Stimulated activated CD8-positive, alpha-beta memory T cell treated with anti-CD3 and anti-CD28 coated beads, Interleukin-15, amount 100 ng/mL, for 4 hours (primary cell): ENCODE results near the gene SAPCD1.
"Not testable (repeated sequence)": the region's sequence is repeated elsewhere in the genome, so short reads cannot be mapped to it uniquely, and the experiment has no call there.

Experiments used
- DNase-seq, 2 donors: peaks; one replicate each; pipeline ENCODE4 v3.0.0-alpha.2; 2020; ENCODE audit warnings: low read depth in 2 of 2

The SAPCD1 gene

DNA sequence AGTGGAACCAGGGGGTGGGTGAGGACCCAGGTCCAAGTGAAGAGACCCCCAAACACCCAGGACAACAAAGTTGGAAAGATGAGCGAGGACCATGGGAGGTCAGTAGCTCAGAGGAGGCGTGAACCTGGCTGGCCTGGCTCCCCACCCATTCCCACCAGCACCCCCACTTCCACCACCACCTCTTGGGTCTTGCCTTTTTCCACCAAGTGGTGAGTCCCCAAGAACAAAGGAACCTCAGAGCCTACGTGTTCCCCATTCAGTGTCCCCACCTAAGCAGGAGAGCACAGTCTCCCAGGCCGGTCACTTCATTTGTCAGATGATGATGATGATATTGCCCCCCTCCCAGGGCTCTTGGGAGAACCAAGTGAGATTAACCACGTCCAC is 15.2 kb downstream of the SAPCD1 start:
- no peak for DNase-seq

DNA sequence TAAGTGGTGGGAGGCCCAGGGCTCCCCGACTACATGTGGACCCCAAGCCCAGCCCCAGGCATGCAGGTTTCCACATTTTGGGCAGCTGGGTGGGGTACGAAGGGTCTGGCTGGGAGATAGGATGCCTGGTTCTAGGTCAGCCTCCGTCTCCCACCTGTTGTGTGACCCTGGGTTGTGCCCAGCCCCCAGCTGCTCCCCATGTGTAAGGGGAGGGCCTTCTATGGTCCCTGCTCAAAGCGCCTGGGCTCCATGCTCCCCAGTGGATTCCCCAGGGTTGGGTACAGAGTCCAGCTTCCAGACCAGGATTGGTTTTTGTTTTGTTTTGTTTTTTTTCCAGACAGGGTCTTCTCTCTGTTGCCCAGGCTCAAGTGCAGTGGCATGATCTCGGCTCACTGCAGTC is 15.7 kb downstream of the SAPCD1 start:
- DNase-seq: no peak

DNA sequence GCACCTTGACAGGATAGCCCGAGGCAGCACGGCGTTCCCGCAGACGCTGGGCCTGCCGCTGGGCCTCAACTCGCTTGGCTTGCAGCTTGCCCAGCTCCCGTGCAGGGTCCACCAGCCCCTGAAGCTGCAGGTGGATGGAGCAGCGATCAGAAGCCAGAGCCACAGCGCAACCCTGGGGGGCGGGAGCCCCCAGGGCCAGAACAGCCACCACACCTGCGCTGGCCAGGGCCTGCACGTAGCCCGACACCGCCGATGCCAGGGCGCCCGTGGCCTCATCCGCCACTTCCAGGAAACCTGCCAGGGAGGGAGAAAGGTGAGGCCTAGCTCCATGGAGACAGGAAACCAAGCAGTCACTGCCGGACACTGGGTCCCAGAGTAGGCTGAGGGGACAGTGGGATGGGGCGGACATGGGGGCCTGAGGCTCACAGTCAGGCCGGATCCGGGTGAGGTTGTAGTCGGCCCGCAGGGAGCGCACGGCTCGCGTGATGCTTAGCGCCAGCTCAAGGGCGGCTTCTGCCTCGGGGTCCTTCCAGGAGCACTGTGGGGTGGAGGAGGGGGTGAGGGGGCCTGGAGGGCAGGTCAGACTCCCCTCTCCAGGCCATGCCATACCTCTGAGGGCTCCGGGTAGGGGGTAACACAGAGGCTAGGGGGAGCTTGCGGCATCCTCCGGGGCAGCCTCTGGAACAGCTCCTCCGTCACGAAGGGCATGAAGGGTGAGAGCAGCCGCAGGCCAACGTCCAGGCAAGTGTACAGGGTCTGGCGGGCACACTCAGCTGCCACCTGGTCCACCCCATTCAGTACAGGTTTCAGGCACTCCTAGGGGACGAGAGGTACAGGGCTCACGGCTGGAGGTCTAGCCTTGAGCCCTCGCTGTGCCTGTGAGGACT is 16.8 kb downstream of the SAPCD1 start:
- DNase-seq: no peak

DNA sequence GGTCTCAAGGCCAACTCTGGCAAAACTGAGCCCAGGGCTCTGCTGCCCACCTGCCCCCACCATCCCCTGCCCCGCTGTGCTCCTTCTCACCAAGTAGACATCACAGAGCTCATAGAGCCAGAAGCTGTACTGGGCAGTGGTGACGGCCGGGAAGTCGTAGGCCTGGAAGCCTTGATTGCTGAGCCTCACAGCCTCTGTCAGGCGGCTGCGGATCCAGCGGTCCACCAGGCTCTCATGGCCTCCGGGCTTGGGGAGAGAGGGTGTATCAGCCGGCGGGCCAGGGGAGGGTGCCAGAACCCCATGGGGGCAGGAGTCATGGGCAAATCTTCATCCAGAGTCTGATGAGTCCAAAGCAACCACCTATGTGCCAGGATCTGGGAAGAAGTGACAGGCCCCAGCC is 17.5 kb downstream of the SAPCD1 start:
- no peak for DNase-seq

DNA sequence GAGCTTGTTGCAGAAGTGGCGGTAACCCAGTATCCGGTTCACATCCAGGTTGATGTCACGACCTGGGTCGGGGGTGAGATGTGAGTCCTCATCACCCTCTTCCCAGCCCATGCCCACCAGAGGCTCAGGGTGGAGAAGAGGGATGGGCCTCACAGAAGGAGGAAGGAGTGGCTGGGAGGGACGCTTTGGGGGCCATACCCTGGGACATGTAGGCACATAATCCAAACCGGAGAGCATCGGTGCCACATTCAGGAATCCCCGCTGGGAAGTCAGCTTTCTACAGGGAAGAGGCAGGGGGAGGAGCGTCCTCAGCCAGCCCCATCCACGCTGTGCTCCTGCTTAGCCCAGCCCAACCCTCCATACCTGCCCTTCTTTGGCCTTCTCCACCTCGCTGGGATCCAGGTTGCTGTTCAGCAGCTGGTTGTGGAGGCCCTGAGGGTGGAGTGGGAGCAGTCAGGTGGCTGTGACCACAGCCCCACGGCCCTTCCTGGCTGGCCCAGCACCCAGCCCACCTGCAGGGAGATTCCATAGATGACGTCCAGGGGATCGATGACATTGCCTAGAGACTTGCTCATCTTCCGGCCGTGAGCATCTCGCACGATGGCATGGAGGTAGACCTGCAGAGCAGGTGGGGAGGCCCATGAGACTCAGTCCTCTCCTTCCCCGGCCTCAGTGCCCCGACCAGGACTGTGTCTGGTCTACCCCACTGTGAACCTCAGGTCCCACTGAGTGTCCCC is 18.2 kb downstream of the SAPCD1 start:
- DNase-seq: no peak

DNA sequence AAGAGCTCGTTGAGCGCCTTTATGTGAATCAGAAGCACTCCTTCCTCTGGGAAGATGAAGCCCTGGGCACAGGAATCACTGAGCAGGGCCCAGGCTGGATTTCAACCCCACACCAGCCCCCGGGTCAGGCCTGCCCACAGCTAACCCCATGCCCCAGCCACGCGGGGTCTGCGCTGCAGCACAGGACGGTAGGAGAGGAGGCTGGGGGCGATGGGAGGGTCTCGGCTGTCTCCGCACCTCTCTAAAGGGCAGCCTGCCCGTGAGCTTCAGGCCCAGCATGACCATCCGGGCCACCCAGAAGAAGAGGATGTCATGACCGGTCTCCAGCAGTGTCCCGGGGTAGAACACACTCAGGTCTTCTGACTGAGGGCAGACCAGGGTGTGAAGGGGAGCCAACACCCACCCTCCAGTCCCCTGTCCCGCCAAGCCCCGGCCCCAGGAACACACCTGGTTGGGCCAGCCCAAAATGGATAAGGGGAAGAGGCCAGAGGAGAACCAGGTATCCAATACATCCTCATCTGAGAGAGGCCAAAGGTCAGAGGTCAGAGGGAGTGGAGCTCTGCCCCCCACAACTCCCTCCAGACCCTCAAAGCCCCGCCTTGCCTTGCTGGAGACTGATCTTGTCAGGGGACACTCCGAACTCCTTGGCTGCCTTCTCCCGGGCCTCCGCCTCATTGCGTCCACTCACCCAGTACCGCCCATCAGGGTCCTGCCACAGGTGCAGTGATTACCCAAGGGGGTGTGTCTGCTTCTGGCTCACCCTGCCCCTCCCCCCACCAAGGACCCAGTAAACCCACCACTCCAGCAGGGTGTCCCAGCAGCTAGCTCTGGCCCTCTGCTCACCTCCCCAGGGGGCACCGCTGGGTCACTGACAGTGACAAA is 19.0 kb downstream of the SAPCD1 start:
- no peak for DNase-seq

DNA sequence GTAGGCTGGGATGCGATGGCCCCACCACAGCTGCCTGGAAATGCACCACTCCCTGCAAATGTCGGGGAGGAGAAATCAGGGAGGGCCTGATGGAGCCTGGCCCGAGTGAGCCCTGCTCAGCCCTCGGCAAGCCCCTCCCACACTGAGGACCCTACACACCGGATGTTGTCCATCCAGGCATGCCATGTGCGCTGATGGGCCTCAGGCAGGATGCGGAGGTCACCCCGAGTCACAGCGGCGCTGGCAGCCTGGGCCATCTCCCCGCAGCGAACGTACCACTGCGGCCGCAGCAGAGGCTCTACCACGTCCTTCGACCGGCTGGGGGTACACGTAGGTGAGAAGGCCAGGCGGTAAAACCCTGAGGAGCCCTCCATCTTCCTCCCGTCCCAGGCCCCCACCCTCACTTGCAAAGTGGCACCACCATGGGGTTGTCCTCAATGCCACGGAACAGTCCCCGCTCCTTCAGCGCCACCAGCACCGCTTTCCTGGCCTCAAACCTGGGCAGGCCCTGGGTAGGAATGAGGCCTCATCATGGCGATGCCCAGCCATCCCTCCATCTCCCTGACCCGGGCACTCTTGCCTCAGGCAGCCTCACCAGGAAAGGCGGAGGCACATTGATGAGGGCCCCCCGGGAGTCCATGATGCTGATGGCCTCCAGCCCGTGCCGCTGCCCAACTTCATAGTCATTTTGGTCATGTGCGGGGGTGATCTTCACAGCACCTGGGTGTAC is 19.8 kb downstream of the SAPCD1 start:
- DNase-seq: no peak

DNA sequence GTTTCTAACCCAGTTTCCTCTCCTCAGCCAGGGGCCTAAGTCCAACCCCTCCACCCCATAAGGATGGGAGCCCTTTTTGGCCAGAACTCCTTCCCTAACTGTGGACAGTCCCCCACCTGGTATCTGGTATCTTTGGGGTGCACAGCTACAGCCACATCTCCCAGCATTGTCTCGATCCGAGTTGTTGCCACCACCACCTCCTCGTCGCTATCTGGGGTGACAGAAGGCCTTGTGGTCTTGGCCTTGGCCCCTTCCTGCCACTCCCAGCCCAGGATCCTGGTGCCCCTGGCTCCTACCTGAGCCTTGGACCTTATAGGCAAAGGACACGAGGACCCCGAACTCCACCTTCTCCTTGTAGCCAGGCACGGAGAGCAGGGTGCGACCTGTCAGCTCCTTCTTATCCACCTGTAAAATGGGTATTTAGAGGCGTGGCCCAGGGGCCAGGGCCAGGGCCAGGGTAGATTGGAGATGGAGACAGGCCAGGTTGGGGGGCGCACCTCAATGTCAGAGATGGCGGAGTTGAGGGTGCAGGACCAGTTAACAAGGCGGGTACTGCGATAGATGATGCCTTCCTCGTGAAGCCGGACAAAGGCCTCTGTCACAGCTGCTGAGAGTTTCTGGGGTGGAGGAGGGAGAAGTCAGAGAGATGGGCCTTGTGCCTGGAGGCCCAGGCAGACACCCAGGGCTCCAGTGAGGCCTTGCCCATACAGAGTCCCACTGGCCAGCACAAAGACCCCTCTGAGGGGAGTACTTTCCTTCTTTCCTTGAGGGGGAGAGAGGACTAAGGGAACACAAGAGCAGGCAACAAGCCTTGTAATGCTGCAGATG is 21.9 kb downstream of the SAPCD1 start:
- DNase-seq: no peak

DNA sequence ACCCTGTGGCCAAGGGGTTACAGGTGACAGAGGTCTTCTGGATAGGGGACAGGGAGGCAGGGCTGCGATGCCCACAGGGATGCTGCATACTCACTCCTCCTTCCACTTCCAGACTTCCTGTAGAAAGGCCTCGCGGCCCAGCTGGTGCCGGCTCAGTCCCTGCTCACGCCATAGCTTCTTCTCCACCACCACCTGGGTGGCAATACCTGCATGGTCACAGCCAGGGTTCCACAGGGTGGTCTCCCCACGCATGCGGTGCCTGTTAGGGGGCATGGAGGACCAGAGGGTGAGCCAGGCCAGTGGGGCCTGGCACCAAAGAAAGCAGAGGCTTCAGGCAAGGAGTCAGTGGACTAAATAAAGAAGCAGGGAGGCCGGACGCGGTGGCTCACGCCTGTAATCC is 23.0 kb downstream of the SAPCD1 start:
- DNase-seq: no peak

DNA sequence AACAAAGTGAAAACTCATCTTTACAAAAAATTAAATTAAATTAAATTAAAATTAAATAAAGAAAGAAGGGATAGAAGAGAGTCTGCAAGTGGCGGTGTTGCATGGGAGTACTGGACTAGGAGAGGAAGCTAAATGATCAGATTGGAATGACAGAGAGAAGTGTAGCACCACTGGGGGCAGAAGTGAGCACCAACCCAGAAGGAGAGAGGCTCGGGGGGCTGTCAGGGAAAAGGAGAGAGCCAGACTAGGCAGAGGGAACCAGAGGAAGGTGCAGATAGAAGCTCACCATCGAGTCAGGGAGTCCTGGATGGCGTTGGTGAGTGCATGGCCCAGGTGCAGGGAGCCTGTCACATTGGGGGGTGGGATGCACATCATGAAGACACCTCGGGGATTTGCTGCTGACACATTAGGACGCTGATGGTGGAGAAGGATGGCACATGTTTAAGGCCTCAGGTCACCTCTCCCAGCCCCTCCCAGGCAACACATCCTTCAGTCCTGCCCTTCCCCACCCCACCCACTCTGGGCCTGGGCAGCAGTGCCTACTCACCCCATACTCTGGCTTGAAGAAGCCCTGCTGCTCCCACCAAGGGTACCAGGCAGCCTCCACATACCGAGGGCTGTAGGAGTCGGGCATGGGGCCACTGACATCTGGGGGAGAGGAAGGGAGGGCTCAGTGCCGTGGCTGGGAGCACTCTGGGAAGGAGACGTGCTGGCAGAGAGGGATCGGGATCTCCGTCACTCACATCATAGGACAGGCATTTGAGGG is 29.1 kb downstream of the SAPCD1 start:
- no peak for DNase-seq

DNA sequence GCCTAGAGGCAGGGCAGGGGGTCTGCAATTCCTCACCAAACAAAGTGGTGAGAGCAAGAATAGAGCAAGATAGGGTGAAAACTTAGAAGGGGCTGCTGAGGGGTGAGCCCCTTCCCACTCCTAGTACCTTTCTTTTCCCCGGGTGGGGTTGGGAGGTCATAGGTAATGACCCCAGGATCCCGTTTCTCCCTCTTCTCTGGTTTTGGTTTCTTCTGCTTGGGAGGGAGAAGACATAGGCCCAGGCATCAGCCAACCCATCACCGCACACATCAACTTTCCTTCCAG is 29.6 kb downstream of the SAPCD1 start:
- DNase-seq: no peak

DNA sequence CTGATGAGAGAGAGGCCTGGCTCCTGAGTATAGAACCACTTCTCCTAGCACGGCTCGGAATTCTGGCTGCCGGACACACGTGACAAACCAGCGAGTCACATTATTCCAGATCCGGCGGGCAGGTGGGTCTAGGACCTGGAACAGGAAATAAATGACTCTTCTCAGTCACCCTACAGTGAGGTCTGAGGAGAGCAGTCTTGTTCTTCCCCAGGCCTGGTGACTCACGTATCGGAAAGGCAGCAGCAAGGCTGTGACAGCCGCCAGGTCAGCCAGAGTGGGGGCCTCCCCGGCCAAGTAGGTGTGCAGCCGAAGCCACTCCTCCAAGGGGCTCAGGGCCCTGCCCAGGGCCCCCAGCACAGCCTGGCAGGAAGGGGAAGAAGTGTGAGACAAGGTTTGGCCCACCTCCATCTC is 30.3 kb downstream of the SAPCD1 start:
- no peak for DNase-seq

DNA sequence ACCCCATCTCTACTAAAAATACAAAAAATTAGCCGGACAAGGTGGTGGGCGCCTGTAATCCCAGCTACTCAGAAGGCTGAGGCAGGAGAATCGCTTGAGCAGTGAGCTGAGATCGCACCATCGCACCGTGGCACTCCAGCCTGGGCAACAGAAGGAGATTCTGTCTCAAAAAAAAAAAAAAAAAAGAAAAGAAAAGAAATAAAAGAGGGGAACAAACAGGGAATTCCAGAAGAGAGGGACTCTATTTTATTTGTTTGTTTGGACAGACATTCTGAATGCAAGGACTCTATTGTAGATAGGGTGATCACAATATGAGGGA is 31.4 kb downstream of the SAPCD1 start:
- not testable (repeated sequence) for DNase-seq

DNA sequence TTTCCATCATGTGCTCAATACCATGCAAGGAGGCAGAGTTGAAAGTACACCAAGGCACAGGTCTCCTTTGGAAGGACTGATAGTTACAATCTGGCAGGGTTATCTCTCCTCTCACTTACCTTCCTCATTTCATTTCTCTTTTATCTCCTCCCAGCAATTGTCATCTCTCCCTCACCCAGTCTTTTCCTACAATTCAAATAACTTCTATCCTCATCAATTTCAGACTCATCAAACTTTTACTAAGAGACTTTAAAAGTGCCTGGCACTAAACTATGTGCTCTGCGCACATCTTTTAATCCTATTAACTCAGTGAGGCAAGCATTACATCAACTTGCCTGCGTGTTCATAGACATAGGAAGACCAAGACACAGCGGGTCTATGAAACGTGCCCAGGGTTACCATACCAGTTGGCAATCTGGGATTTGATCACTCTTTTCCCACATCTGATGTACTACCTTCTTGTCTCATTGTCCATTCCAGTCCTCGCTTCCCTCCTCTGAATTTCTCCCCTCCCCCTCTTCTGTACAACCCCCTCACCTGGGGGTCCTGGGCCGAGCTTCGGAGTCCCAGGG is 31.9 kb downstream of the SAPCD1 start:
- no peak for DNase-seq

DNA sequence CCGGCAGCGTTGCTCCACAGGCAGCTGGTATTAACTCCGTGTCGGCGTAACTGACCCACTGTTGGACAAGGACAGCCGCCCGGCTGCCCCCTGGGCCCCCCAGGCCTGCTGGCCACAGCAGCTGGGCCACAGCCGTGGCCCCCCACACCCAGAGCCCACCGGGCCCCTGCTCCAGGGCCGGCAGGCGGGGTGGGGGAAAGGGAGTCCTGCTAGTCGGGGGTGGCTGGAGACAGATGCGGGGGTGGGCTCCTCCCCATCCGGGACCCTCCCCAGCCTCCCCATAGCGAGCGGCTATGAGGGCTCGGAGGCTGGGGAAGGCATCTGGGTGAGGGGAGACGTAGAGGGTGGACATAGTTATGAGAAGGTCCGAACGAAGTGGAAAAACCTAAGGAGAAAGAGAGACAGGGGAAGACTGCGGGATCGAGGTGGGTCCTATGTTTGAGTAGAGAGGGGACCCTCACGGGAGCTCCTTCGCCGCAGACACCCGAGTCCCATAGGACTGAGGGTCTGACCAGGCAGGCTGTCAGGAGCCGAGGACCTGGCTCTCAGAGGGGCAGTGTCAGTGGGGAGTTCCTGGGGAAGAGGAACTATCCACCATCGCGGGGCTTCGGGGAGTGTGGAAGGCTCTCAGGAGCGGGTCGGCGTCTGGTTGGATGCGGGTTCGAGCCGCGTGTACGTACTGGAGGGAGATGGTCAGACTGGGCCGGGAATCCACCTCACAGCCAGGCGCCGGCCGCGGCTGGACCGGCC is 32.6 kb downstream of the SAPCD1 start:
- no peak for DNase-seq

DNA sequence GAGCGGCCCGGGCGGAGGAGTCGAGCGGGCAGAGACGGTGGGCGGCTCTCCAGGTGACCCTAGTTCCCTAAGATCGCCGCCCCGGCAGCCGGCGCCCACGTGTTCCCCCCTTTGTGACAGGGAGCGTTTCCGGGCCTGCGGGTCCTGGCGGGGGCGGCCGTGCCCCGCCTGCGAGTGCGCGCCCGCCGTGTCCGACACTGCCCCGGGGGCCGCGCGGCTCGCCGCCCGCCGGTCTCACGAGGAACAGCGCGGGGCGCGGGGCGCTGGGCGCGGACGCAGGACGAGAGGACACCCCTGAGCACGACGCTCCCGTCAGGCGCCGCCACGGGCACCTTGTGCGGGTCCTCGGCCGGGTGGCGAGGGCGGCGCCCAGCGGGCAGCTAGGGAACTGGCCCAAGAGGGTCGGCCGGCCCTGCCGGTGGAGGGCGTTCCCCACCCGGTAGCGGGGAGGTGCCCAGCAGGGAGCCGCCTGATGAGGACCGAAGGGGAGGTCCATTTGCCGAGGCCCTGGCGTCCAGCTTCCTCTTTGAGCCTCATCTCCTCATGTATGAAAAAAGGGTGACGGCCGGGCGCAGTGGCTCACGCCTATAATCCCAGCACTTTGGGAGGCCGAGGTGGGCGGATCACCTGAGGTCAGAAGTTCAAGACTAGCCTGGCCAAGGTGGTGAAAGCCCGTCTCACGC is 33.3 kb downstream of the SAPCD1 start, which contains the start of gene VARS1:
Gene VARS1 (minus strand): TSS at position 137 of the 683 bp plus-strand sequence. CDS start 535 bp downstream, outside the sequence.
- peak; percentile 62 to 72 for DNase-seq

DNA sequence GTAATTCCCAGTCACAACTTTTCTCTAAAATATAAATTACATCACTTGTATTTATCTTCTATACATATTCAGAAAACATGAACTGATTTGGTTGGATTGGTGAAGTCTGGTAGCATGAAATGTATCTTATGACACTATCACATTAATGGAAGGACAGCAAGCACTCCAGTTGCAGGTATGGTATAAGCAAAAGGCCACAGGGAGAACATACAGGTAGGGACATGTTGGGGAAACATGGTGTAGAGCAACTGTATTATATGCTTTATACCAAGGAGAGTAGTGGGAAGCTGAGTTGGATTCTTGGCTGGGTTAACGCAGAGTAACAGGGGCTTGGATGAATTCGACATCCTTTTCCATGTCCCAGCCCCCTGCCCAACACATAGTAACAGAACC is 34.5 kb downstream of the SAPCD1 start:
- no peak for DNase-seq

DNA sequence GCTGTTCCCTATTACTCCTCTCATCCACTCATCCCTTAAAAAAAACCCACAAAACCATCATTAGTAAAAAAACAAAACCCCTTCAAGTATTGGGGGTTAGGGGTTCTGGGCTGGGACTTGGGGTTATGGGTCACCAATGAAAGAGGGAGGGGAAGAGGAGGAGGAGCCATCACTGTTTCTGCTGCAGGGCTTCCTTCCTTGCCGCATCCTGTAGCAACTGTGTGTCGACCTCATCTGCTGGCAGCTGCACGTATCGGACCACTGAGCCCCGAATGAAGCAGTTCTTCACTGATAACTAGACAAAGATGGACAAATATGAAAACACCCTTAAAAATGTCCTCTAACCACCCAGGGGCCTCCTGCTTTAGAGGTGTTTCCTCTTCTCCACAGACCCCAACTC is 35.1 kb downstream of the SAPCD1 start:
- no peak for DNase-seq
